ENCODE results near the gene ATE1.
"Not testable (repeated sequence)": the region's sequence is repeated elsewhere in the genome, so short reads cannot be mapped to it uniquely, and the experiment has no call there.

Gene ATE1

GRCh38 chr10:121927841-121928527 lies at the start of gene ATE1:
ATE1 (minus strand) TSS chr10:121928031; CDS start chr10:121927949, 82 bp downstream.
- DNase-seq (ENCODE audit: low read depth) = peak; percentile 94

DNA sequence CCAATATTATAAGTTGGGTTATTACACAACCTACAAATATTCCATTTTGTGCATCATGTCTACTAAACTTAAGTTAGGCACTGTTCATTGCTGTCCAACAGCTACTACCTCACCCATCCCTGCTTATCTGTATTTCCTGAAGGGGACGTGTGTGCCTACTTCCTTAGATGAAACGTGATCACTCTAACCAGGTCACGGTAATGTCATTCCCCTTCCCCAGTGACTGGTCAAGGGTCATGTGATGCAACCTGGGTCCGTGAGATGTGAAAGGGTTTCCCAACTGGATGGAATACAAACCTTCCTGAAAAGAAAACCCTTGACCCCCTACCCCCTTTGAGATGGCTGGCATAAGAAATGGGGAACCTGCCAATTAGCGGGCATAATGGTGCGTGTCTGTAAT lies 48.8 kb upstream of the ATE1 start:
- no peak for DNase-seq (ENCODE audit: low read depth)

DNA sequence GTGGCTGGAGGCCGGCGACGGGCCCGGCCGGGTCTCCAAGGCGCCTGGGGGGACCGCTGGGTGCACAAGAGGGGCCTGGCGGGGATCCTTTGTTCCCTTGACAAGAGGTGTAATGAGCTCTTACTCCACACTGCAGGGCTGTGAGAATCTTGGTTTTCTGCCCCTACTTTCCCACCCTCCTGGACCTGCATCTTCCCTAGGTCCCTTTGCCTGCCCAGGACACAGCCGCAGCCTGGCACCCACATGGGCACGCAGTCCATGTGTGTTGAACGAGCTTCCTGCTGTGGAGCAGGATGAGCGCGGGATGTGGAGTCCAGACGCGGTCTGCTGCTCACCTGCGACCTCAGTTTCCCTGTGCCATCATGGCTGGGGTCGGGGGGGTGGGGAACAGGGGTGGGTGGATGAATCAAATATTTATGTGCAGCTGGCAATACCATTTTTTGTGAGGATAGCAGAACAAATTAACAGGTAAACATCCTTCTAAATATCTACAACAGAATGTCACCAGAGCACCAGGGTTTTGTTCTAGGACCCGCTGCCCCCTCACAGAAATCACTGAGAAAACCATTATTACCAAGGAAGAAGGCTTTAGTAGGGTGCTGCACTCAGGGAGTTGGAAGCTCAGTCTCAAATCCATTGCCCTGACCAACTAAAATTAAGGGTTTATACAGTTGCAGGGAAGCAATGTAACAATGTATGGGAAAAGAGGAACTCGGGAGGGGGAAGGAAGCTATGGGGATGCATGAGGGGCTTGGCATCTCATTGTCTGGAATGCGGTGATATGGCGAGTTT lies 47.7 kb upstream of the ATE1 start:
- no peak for DNase-seq (ENCODE audit: low read depth)

- DNase-seq (ENCODE audit: low read depth) = peak; percentile 75
Observed at GRCh38 chr10:121974535-121975294, 46.9 kb upstream of the ATE1 start, which contains the start of gene NSMCE4A. NSMCE4A (minus strand) TSS chr10:121975217; CDS start chr10:121975165, 52 bp downstream.

GRCh38 chr10:121974019-121974534 lies 46.2 kb upstream of the ATE1 start:
- DNase-seq (ENCODE audit: low read depth) = no peak

DNA sequence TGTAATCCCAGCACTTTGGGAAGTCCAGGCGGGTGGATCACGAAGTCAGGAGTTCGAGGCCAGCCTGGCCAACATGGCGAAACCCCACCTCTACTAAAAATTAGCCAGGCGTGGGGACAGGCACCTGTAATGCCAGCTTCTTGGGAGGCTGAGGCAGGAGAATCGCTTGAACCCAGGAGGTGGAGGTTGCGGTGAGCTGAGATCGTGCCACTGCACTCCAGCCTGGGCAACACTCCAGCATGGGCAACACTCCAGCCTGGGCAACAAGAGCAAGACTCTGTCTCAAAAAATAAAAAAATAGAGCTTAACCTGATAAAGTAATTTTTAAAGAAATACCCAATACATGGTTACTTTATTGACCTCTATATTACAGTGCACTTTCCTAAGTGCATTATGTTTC lies 41.3 kb upstream of the ATE1 start:
- DNase-seq (ENCODE audit: low read depth) = not testable (repeated sequence)

GRCh38 chr10:121965996-121966395 lies 38.2 kb upstream of the ATE1 start:
- DNase-seq (ENCODE audit: low read depth) = no peak

DNA sequence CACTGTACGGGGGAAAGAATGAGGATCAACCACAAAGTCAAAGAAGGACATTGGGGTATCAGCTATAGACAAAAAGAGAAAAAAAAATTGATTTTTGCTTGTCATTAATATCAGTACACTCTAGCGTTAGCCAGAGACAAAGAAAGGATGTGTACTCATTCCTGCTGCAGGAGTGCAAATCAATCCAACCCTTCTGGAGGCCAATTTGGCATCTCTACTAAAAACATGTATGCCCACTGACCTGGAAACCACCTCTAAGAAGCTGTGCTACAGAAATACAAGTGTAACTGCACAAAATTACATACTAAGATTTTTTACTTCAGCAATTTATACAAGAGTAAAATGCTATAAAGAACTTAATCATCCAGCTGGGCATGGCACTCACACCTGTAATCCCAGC lies 33.6 kb upstream of the ATE1 start:
- DNase-seq (ENCODE audit: low read depth) = no peak

DNA sequence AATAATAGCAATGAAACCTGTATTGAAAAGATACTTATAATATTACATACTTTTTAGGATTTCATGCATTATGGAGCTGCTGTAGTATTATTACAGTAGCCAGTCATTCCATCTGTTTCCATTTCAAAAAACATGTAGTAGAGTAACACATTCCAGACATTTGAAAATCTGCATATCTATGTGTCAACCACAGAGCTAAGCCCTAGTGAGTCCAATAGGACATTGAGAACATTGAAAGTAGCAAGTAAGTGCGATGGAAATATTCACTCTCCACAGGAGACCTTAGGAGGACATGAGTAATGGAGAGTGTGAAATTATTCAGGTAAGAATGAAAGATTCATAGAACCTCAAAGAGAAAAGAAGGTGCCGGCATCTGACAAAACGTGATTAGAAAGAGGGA lies 31.8 kb upstream of the ATE1 start:
- DNase-seq (ENCODE audit: low read depth) = no peak

DNA sequence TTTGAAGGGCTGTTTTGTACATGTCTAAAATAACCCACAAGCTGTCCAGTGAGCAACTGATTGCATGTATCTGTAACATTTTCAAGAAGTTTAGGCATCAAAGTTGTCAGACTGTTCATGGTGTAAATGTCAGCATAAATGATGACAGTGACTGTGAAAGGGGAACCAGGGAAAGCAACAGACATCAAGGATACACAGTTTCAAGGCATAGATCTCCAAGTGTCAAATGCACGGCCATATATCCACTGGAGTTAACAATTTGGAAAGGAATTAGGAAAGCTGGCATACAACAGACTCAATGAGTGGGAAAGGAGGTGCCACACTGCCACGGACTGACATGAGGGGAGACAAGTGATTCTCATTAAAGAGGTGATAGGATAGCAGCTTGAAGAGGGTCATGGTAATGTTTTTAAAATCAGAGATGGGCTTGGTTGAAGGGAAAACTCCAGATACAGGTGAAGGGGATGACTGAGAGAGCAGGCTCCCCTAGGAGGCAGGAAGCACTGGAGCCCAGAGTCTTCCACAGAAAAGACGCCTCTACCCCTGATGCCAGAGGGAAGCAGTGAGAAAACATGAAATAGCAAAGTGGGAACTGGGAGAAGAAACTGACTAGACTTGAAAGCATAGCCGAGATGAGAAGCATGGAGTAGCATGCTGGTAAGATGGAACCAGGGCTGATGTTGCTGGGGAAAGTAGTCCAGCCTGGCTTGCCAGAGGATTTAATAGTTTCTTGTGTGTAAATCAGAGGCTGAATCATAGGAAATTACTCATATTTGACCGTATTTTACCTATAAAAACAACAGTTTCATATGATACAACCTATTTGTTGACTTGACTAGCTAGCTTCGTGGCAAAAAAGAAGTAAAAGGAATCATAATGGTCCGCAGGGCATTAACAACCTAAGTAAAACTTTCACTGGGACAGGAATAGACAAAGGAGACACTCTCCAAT lies 28.6 kb upstream of the ATE1 start:
- peak; percentile 50 for DNase-seq (ENCODE audit: low read depth)

DNA sequence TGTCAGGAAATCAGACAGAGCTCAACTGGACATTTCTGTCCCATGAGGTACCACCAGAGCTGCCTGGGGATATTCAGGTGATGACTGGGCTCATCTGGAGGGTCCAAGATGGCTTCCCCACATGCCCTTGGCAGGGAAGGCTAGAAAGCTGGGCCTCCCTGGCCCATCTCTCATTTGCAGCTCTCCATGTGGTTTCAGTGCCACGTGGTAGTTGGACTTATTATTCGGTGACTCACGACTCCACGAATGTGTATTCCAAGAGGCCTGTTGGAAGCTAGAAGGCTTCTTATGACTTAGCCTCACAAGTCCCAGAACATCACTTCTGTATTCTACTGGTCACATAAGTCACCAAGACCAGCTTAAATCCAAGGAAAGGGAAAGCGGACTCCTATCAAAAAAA lies 24.4 kb upstream of the ATE1 start:
- peak; percentile 64 for DNase-seq (ENCODE audit: low read depth)

GRCh38 chr10:121949451-121949850 lies 21.6 kb upstream of the ATE1 start:
- no peak for DNase-seq (ENCODE audit: low read depth)

- no peak for DNase-seq (ENCODE audit: low read depth)
Observed at GRCh38 chr10:121949049-121949448, 21.2 kb upstream of the ATE1 start.

DNA sequence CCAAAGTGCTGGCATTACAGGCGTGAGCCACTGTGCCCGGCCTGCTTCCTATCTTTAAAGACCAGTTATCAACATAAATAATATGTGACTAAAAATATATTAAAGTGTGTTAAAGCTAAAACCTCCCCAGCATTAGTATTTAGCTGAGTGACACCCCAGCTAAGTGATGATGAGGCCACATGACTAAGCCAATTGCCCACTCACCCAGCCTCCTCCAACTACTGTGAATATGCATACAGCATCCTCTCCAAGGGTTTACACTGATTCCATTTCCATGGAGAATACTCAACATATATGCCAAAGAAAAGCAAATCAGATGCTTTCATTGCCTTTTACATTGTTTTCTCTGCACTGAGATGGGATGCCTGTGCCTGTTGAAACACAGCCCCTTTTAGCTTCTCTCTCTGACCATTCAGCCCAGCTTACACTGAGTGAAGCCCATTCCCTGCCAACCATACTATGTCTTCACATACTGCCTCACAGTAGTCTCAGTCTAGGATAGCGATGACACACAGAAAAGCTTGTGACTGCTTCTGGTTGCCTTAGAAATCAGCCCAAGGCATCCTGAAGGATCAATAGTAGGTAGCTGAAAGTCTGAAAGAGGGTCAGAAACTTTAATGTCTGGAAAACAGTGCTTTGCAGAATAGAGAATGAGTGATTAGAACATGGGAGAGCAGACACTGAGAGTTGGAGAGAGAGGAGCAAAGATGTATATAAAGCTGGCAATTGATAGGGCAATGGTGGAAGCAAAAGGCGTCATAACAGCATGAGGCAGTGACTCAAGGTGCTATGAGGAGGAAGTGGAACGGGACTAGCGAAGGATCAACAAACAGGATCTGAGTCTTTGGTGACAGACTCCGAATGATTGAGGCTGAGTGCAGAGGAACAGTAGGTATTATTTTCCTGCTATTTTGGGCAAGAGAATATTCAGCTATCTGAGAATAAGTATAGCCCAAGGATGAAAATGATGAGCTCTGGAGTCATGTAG lies 19.8 kb upstream of the ATE1 start:
- no peak for DNase-seq (ENCODE audit: low read depth)

DNA sequence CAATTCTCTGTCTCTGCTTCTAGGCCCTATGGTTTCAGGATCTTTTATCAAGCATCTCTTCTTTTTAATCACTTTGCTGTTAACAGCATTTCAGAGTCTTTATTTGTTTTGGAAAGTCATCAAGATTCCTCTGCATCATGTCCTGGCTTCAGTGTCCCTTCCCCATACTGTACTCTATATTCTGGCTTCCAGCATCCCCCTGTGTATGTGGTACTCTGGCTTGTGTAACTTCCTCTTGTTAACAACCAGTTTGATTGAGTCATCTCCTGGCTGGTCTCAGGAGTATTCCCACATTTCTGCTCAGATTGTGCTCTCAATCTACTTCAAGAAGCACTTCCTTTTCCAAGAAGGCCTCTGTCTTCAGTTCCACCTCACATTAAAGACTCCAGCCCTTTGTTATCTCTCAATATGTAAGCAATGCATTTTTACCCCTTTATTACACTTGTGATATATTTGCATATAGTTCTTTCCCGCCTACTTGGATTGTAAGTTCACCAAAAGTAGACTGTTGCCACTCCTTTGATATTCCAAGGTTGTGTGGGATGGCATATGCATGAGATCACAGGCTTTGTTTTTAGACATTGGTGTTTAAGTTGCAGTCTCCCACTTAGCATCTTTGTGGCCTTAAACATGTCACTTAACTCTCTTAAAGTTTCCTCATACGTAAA lies 15.1 kb upstream of the ATE1 start:
- peak; percentile 98 for DNase-seq (ENCODE audit: low read depth)

DNA sequence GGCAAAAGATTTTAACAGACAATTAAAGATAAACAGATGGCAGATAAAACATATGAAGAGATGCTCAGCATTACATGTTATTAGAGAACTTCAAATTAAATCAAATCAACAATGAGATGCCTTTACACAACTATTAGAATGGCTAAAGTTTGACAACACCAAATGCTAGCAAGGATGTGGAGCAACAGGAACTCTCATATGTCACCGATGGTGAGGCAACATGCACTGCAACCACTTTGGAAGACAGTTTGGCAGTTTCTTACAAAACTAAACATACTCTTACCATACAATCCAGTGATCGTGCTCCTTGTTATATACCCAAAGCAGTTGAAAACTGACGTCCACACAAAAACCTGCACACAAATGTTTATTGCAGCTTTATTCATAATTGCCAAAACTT lies 13.7 kb upstream of the ATE1 start:
- DNase-seq (ENCODE audit: low read depth) = no peak

- no peak for DNase-seq (ENCODE audit: low read depth)
Observed at GRCh38 chr10:121936295-121936694, 8.5 kb upstream of the ATE1 start.

DNA sequence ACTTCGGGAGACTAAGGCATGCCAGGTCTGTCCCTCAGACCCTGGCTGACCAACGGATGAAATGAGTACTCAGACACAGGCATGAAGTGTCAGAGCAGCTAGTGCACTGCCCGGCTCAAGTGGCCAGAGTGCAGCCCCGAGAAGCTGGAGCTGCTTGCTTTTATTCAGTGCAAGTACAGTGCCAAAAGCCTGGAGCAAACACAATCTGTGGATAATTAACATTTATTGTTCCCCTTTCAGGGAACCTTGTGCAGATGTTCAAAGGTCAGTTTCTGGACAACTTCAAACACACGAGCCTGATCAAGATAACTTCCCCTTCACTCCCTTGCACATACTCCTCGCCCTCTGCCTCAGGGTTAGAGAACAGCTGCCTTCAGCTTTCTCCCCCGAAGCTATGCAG lies 7.9 kb upstream of the ATE1 start:
- no peak for DNase-seq (ENCODE audit: low read depth)

- not testable (repeated sequence) for DNase-seq (ENCODE audit: low read depth)
Observed at GRCh38 chr10:121930268-121931085, 2.6 kb upstream of the ATE1 start.
